ENCODE measurements around the gene C10orf105.
A peak's percentile ranks its signal among the peaks of the same experiment; 100 is the strongest.

C10orf105 gene
- total RNA-seq: 0.24 to 1.4 (median 1.1) reads per million in 4 donors

- DNase-seq: no peak
Measured at GRCh38 chr10:71719464-71720201, at the start of gene C10orf105. TSS of gene C10orf105 (minus strand) at chr10:71719778. CDS start at chr10:71716337, 3,441 bp downstream.

- no peak for DNase-seq
Measured at GRCh38 chr10:71767420-71768035, 48.0 kb upstream of the C10orf105 start.

- DNase-seq: peak in 1 of 5 donors; percentile 55
Measured at GRCh38 chr10:71766717-71767419, 47.3 kb upstream of the C10orf105 start.

GRCh38 chr10:71765906-71766716 is 46.5 kb upstream of the C10orf105 start:
- DNase-seq: no peak

- DNase-seq: no peak
Measured at GRCh38 chr10:71765176-71765904, 45.8 kb upstream of the C10orf105 start.

- DNase-seq: no peak
Measured at GRCh38 chr10:71763352-71764127, 44.0 kb upstream of the C10orf105 start.

- no peak for DNase-seq
Measured at GRCh38 chr10:71762324-71762723, 42.7 kb upstream of the C10orf105 start.

GRCh38 chr10:71761541-71762113 is 42.0 kb upstream of the C10orf105 start:
- DNase-seq: no peak

GRCh38 chr10:71761105-71761511 is 41.5 kb upstream of the C10orf105 start:
- DNase-seq: no peak

- no peak for DNase-seq
Measured at GRCh38 chr10:71757399-71757922, 37.9 kb upstream of the C10orf105 start.

- DNase-seq: peak in 1 of 5 donors; percentile 81
Measured at GRCh38 chr10:71756311-71757191, 37.0 kb upstream of the C10orf105 start.

- DNase-seq: no peak
Measured at GRCh38 chr10:71755179-71755879, 35.8 kb upstream of the C10orf105 start.

GRCh38 chr10:71754562-71754961 is 35.0 kb upstream of the C10orf105 start:
- no peak for DNase-seq

- DNase-seq: no peak
Measured at GRCh38 chr10:71753960-71754505, 34.5 kb upstream of the C10orf105 start.

GRCh38 chr10:71753091-71753959 is 33.7 kb upstream of the C10orf105 start:
- no peak for DNase-seq

GRCh38 chr10:71752391-71753090 is 33.0 kb upstream of the C10orf105 start:
- no peak for DNase-seq

All from T-helper 1 cell (primary cell).